Neuron (in vitro differentiated cells): Measurements from ENCODE around the gene UBE2O.
A peak's percentile ranks its signal among the peaks of the same experiment; 100 is the strongest.

Experiments
- H2AFZ ChIP-seq: one replicate; pipeline ENCODE4 v1.6.1; 2013; ENCODE audit warnings: low read depth, mild to moderate bottlenecking, inconsistent platforms, low read length, moderate library complexity
- H3K27me3 ChIP-seq: one replicate; pipeline ENCODE4 v1.6.1; 2013; ENCODE audit warnings: low read length; ENCODE audit not compliant: insufficient read depth
- H3K36me3 ChIP-seq: one replicate; pipeline ENCODE4 v1.6.1; 2013; ENCODE audit warnings: low read length; ENCODE audit not compliant: insufficient read depth
- H3K4me1 ChIP-seq: one replicate; pipeline ENCODE4 v1.6.1; 2013; ENCODE audit warnings: low read length; ENCODE audit not compliant: insufficient read depth
- H3K4me3 ChIP-seq: 2 replicates; pipeline ENCODE4 v1.5.1; 2013; ENCODE audit warnings: mild to moderate bottlenecking, low read length, moderate library complexity
- H3K9me3 ChIP-seq: one replicate; pipeline ENCODE4 v1.6.1; 2013; ENCODE audit warnings: low read length

Gene UBE2O

DNA sequence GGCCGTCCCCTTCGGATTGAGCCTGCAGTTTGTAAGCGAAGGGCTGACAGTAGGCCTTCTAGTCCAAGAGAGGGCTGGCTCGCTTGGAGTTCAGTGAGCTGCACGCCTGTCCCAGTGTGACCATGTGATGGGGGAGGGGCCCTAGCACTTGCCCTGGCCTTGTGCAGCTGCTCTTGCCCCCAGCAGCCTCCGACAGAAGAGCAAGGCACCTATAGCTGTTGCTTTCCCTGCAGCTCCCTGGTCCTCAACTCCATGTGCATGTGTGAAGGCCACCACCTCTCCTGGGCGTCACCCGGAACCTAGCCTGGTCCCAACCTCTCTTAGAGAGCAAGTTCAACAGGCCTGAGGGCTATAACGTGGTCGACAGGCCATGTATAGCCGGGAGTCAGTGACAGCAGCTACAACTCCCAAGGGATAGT is 62.9 kb downstream of the UBE2O start:
- Histone ChIP-seq H3K4me1 (no peaks in the 10 kb centered on the region), H3K4me3 (no peak overlapping the region), H3K36me3 (peaks cover 38% of the 10 kb centered on the region), H3K27me3 (no peaks in the 10 kb centered on the region), H3K9me3 (no peaks in the 10 kb centered on the region), H2AFZ (no peak overlapping the region)

GRCh38 chr17:76388966-76389888 is 63.7 kb downstream of the UBE2O start:
- Histone ChIP-seq H3K27me3 (no peaks in the 10 kb centered on the region), H2AFZ (no peak overlapping the region), H3K4me3 (no peak overlapping the region), H3K9me3 (no peaks in the 10 kb centered on the region), H3K4me1 (no peaks in the 10 kb centered on the region), H3K36me3 (peaks cover 35% of the 10 kb centered on the region)

GRCh38 chr17:76386966-76387765 is 65.8 kb downstream of the UBE2O start:
- peaks cover 27% of the 10 kb centered on the region for H3K36me3 ChIP-seq
- H3K4me1 ChIP-seq, result peaks cover 4% of the 10 kb centered on the region
- H3K9me3 ChIP-seq, result no peaks in the 10 kb centered on the region
- H3K4me3 ChIP-seq, result no peak overlapping the region
- no peak overlapping the region for H2AFZ ChIP-seq
- H3K27me3 ChIP-seq, result no peaks in the 10 kb centered on the region

DNA sequence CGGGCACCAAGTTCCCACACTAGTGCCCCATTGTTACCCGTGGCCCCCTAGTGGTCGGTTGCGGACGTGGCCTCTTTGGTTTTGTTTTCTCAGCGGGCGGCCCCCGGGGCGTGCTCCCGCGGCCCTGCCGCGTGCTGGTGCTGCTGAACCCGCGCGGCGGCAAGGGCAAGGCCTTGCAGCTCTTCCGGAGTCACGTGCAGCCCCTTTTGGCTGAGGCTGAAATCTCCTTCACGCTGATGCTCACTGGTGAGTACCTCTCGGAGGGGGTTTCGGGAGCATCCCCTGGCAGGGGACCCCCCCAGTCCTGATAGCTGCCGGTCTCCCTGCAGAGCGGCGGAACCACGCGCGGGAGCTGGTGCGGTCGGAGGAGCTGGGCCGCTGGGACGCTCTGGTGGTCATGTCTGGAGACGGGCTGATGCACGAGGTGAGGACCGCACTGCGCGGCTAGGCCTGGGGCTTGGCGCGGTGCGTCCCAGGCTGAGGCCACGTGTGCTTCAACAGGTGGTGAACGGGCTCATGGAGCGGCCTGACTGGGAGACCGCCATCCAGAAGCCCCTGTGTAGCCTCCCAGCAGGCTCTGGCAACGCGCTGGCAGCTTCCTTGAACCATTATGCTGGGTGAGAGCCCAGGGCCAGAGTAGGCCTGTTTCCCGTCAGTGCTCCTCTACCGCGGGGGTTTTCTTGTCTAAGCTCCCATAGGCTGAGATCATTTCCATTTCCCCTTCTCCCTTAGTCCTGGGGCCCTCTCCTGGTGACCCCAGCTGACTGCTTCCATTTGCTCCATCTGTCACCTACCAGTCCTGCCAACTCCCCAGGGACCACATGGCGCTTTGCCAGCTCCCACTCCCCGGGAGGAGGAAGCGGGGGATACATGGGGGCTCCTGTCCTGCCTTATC is 66.8 kb downstream of the UBE2O start:
- no peaks in the 10 kb centered on the region for H3K27me3 ChIP-seq
- no peak overlapping the region for H2AFZ ChIP-seq
- no peak overlapping the region for H3K4me3 ChIP-seq
- no peaks in the 10 kb centered on the region for H3K9me3 ChIP-seq
- H3K36me3 ChIP-seq, result peaks cover 17% of the 10 kb centered on the region
- H3K4me1 ChIP-seq, result peaks cover 13% of the 10 kb centered on the region

DNA sequence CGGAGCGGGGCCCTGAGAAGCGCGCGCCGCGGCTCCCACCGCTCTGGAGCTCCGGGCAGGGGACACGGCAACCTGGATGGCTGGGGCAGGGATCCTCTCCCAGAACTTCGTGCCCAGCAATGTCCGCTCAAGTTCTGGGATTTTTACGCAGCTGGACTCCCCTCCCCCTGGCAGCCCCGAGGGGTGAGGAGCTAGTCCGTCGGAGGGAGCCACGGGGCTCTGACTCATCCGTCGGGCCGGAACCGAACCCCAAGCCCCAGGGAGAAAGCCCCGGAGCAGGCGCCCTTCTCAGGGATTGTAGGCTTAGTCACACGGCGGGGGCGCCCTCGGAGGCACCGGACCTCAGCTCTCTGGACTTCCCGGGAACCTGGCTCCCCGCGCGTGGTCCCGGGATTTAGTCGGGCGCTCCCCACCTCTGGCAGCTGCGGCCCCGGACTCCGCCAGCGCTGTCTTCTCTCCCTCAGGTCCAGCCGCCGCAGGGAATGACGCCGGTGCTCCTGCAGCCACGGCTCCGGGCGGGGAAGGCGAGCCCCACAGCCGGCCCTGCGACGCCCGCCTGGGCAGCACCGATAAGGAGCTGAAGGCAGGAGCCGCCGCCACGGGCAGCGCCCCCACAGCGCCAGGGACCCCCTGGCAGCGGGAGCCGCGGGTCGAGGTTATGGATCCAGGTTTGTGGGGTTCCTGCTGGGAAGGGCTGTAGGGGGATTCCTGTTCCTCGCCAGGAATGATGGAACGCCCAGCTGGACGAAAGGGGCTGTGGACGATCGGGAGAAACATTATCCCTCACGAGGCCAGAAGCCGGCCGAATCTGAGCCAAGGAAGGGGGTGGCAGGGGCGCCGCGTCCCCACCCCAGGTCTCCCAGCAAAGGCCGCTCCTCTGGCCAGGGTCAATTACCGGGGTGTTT is 67.7 kb downstream of the UBE2O start:
- peaks cover 9% of the 10 kb centered on the region for H3K36me3 ChIP-seq
- H3K9me3 ChIP-seq, result no peaks in the 10 kb centered on the region
- no peaks in the 10 kb centered on the region for H3K27me3 ChIP-seq
- peak overlapping the region; percentile 59 for H3K4me3 ChIP-seq
- H3K4me1 ChIP-seq, result peaks cover 13% of the 10 kb centered on the region
- H2AFZ ChIP-seq, result peak overlapping the region; percentile 91

DNA sequence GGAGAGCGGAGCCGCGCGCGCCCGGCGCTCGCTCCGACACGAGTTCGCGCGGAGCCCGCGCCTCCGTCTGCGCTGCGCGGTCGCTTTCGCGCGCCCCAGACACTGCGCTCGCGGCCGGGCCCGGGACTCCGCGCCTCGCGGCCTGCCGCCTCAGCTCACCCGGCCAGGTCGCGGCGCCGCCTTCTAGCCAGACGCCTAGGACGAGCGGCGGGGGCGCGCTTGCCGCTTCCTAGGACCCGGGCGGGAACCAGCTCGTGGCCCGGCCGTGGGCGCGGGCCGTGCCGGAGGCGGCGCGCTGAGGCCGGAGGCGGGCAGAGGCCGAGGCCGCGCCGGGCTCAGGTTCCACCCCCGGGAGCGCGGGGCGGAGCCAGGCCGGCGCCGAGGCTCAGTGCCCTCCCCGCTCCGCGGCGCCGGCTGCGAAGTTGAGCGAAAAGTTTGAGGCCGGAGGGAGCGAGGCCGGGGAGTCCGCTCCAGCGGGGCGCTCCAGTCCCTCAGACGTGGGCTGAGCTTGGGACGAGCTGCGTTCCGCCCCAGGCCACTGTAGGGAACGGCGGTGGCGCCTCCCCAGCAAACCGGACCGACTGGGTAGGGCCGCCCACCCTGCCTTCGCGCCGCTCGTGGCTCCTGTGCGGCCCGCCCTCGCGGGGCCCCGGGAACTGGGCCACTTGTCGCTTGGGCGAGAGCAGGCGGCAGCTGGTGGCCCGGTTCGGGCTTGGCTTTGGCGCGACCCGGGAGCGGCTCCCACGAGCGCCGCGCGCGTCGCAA is 68.5 kb downstream of the UBE2O start, which contains the start of gene SPHK1:
SPHK1 (plus strand) TSS at position 388 of the 765 bp plus-strand sequence. CDS start 1,036 bp downstream, outside the sequence.
- peak within 1 kb of the TSS; percentile 59 for H3K4me3 ChIP-seq
- H2AFZ ChIP-seq, result peak within 1 kb of the TSS; percentile 91
- peaks cover 13% of the 10 kb centered on the region for H3K4me1 ChIP-seq
- no peaks in the 10 kb centered on the region for H3K27me3 ChIP-seq
- H3K36me3 ChIP-seq, result peaks cover 9% of the 10 kb centered on the region
- no peaks in the 10 kb centered on the region for H3K9me3 ChIP-seq

DNA sequence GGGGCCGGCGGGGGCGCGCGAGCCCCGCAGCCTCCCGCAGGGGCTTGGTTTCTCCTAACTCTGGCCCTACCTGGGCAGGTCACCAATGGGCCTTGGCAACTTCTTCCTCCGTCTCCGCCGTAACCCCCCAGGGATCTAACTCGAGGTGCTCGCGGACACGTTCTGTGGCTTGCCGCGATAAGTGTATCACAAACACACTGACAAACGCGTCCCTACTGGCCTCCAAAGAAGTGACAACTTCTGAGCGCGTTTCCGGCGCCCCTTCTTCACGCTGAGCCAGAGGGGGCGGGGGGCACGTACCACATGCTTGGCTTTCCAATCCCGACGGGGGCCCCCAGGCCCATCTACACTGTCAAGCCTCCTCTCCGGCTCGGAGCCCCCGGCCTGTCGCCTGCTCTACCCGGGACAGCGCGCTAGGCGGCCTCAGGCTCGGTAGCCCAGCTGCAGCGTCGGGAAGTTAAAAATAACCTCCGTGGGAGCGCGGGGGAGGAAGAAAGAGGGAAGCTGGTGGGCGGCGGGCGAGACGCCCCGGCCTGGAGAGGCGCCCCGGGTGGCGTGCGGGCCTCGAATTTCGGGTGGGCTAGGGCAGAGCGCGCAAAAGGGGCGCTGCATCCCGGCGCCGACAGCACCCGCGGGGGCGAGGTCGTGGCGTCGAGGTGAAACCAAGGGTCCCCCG is 69.3 kb downstream of the UBE2O start:
- H3K27me3 ChIP-seq, result no peaks in the 10 kb centered on the region
- H3K4me3 ChIP-seq, result peak overlapping the region; percentile 59
- peaks cover 7% of the 10 kb centered on the region for H3K36me3 ChIP-seq
- H3K9me3 ChIP-seq, result no peaks in the 10 kb centered on the region
- H3K4me1 ChIP-seq, result peaks cover 13% of the 10 kb centered on the region
- H2AFZ ChIP-seq, result peak overlapping the region; percentile 91

DNA sequence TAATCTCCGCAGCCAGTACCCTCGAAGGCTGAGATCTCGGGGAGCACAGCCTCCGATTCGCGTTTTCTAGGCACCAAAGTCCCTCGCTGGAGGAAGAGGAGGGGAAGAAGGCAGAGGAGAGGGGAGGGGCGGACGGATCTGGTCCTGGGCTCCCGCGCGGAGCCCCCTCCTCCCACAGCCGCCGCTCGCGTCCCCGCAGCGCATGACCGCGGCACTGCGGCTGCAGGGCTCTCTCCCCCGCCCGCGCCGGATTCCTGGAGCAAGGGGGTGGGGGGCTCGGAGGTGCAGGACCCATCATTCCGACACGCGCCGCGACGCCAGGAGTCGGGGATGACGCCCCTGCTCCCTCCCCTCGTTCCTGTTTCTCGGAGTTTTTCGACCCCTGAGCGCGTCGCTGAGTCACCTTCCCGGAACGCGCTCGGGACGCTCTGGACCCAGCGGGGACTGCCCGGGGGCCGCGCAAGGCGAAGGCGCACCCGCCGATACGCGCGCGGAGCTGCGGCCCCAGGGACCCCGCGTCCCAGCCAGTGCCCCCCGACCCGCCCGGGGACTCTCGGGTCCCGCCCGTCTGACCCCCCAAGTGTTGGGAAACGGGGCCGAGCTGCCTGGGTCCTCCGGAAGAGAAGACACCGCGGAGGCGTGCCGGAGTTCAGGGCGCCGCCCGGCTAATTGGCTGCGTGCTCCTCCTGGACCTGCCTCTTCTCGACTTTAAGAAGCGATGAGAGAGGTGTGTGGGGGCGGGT is 70.0 kb downstream of the UBE2O start:
- Histone ChIP-seq H3K9me3 (no peaks in the 10 kb centered on the region), H2AFZ (peak overlapping the region; percentile 70), H3K4me3 (peak overlapping the region; percentile 59), H3K4me1 (peaks cover 13% of the 10 kb centered on the region), H3K36me3 (peaks cover 6% of the 10 kb centered on the region), H3K27me3 (no peaks in the 10 kb centered on the region)

- H3K36me3 ChIP-seq, result peaks cover 5% of the 10 kb centered on the region
- peak overlapping the region; percentile 70 for H2AFZ ChIP-seq
- H3K4me3 ChIP-seq, result peak overlapping the region; percentile 59
- H3K9me3 ChIP-seq, result no peaks in the 10 kb centered on the region
- H3K27me3 ChIP-seq, result no peaks in the 10 kb centered on the region
- peaks cover 13% of the 10 kb centered on the region for H3K4me1 ChIP-seq
Measured at GRCh38 chr17:76382351-76382802, 70.6 kb downstream of the UBE2O start.

- no peaks in the 10 kb centered on the region for H3K36me3 ChIP-seq
- H3K4me3 ChIP-seq, result no peak overlapping the region
- no peaks in the 10 kb centered on the region for H3K9me3 ChIP-seq
- peaks cover 13% of the 10 kb centered on the region for H3K4me1 ChIP-seq
- H2AFZ ChIP-seq, result no peak overlapping the region
- no peaks in the 10 kb centered on the region for H3K27me3 ChIP-seq
Measured at GRCh38 chr17:76381633-76382350, 71.2 kb downstream of the UBE2O start.
